Coronary artery (tissue), 2 donors: ENCODE data around the gene HABP4.

Source experiments
- DNase-seq: peaks from one replicate; pipeline ENCODE4 v3.0.0-alpha.2; 2017; ENCODE audit warnings: low spot score
- H3K27ac ChIP-seq, 2 donors: fragments of 200-600 bp; sonication (generic); one replicate each; pipeline ENCODE4 v1.5.1; 2016 to 2019
- H3K4me3 ChIP-seq: fragments of 200-600 bp; sonication (generic); 2 replicates; pipeline ENCODE4 v1.5.1; 2016; ENCODE audit warnings: mild to moderate bottlenecking, moderate library complexity
- TF ChIP-seq, protein P1 (sequence below): fragments of 200-600 bp; sonication (generic); IDR thresholded peaks from one replicate; pipeline ENCODE4 v1.5.1; 2019; ENCODE audit warnings: antibody characterized with exemption

The HABP4 gene

DNA sequence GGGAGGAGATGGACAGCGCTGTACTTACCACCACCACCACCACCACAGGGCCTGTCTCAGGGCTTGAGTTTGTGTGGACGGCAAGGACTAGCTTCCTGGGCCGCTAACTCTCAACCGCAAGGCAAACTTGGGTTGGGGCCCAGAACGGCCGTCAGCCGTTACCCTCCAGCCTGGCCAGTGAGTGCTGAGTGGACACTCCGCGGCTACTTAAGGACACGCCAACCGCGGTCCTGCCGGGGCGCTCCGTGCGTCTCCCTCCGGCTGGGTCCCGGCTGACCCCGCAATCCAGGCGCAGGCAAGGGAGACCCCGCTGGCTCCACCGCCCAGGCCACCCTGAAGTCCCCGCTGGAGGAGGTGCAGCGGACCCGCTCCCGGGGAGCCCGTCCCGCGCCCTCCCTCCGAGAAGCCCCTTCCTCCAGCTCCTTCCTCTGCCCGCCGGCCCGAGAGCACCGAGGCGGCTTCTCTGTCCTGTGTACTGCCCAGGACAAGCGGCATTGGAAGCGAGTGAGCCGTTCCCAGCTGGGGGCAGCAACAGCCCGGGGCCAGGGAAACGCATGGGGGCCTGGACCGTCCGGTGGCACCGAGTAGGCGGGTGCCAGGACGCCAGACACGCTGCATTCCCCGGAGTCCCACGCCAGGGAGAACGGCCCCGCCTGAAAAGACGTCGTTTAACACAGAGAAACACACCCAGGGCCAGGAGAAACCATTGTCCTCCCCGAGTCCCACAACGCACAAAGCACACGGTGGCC lies 46.6 kb downstream of the HABP4 start:
- DNase-seq: no peak
- Histone ChIP-seq H3K27ac (no peak overlapping the region), H3K4me3 (no peak overlapping the region)
- TF ChIP-seq, protein P1, sequence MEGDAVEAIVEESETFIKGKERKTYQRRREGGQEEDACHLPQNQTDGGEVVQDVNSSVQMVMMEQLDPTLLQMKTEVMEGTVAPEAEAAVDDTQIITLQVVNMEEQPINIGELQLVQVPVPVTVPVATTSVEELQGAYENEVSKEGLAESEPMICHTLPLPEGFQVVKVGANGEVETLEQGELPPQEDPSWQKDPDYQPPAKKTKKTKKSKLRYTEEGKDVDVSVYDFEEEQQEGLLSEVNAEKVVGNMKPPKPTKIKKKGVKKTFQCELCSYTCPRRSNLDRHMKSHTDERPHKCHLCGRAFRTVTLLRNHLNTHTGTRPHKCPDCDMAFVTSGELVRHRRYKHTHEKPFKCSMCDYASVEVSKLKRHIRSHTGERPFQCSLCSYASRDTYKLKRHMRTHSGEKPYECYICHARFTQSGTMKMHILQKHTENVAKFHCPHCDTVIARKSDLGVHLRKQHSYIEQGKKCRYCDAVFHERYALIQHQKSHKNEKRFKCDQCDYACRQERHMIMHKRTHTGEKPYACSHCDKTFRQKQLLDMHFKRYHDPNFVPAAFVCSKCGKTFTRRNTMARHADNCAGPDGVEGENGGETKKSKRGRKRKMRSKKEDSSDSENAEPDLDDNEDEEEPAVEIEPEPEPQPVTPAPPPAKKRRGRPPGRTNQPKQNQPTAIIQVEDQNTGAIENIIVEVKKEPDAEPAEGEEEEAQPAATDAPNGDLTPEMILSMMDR: no peak

DNA sequence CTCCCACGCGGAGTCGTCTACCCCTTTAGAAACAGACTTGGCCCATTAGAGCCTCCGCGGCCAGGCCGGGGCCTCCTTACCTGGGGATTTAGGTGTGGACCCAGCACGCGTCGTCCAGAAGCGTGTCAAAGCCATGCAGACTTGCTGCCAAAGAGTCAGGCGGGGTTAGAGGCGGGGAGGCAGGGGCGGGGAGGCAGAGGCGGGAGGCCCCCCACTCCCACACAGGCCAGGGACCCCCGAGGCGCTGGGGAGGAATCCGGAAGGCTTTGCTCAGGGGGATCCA lies 47.1 kb downstream of the HABP4 start:
- TF ChIP-seq, protein P1: no peak
- no peak overlapping the region for H3K27ac ChIP-seq
- no peak overlapping the region for H3K4me3 ChIP-seq
- DNase-seq: no peak

DNA sequence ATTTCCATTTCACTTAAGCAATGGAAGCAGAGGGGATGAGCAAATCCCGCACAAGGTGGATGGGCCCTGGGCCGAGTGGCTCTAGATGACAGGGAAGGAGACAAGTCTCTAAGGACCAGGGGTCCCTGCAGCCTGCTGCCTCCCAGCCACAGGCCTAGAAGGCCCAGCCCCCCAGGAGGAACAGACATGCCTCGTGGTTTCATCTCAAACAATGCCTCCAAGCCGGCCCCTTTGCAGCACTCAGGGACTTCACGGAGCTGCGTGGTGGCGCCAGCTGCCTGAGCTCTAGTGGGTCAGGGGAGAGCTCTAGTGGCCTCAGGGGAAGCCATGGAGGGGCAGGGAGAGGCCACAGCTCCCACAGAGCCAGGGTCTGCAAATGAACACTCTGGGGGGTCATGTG lies 48.8 kb downstream of the HABP4 start:
- TF ChIP-seq, protein P1: no peak
- no peak for DNase-seq
- H3K4me3 ChIP-seq: no peak overlapping the region
- H3K27ac ChIP-seq: no peak overlapping the region

DNA sequence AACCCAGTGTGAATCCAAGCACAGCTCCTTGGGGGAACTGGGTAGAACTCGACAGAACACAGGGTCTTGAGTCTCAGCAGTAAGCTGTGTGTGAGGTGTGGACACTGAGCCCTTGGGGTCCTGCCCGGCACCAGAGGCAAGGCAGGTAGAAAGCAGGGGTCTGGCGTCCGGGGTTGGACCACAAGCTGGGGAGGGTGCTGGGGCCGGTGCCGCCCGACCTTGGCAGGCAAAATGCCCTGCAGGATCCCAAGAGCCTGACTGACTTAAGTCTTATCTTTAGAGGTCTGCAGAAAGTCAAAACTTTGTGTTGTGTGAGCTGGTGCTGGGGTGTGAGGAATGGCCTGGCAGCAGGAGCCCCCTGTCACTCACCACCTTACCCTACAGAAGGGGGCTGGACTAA lies 49.3 kb downstream of the HABP4 start:
- H3K4me3 ChIP-seq: no peak overlapping the region
- DNase-seq: no peak
- H3K27ac ChIP-seq: no peak overlapping the region
- TF ChIP-seq, protein P1: no peak

DNA sequence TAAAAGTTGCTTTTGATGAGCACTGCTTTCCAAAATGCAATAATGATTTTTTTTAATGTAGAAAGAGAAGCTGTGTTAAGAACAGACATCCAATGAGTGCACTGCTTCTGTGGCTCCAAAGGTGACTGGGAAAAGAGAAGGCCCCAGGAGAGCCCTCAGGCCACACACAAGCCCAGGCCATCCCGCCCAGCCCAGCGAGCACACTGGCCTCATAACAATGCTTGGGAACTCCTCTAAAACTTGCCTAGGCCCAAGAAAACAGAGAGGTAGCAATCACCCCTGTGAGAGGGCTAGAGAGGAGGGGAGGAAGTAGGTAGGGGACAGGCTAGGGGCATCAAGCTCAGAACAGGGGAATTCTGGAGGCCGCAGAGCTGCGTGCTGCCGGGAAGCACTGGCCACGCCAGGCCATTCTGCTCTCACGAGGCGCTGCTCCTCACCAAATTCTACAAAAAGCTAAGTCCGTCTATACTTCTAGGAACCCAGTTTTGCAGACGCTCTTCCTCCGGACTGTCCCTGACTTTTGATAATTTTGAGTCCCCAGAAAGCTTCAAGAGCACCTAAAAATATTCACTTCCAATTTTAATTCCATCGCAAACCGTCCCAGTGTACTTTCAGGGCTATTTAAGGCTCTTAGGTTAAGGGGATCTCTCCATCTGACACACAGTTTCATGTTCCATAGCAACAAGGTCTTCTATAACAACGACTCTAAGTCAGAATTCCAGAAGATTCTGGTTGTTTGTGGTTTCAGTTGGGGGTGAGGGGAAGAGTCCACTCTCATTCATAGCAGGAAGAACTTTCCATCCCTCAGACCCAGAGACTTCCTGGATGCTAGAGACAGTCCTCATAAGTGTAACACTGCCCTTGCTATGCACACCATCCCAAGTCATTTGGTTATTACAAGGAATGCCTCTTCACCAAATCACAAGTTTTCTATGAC lies 51.0 kb downstream of the HABP4 start:
- TF ChIP-seq, protein P1: no peak
- Histone ChIP-seq H3K4me3 (no peak overlapping the region), H3K27ac (peak overlapping the region in 1 of 2 donors; percentile 26)
- DNase-seq: no peak

DNA sequence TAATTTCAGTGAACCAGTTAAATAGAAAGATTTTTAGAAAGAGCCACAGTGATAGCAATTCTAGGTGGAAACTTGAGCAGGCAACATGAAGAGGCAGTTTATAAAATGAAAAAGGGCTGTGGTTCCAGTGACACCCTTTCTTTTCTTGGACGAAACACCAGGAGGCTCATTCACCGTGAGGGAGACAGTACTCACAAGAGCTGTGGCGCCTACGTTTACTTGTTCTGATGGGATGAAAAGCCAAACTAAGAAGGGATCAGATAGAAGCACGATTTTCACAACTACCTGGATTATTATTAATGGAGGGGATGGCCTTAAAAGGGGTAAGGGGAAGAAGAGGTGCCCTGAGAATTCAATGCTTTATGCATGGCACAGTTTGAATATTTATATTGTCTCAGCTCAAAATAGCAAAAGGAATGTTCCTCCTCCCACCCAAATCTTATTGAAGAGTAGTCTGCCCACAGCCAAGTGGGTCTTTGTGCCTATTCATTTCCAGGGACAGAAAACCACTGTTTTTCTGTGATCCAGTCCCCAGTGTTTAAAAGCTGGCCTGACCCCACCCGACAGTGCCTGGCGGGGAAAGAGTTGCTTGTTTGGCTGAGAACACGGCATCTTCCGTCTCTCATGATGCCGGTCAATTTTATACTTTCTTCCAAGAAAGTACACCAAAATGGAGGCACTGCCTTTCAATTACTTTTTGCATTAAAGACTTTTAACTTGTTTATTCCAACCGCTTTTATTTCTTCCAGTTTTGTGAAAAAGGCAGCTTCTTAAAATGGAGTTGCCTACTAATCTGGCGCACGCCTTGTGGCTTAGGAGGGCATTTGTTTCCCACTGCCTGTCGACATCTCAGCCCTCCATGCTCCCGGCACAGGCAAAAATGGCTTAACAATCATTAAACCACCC lies 51.9 kb downstream of the HABP4 start:
- DNase-seq: no peak
- H3K4me3 ChIP-seq: no peak overlapping the region
- TF ChIP-seq, protein P1: no peak
- peak overlapping the region in 1 of 2 donors; percentile 55 for H3K27ac ChIP-seq
